Esophagus (tissue), 2 donors: ENCODE data around the gene ISY1. TPM values are rescaled to one million over a fixed set of nuclear protein-coding genes. Genes with fewer than 3 reads are reported as not detected.
"Not testable (repeated sequence)": the region's sequence is repeated elsewhere in the genome, so short reads cannot be mapped to it uniquely, and the experiment has no call there.

Experiments used
- H3K27ac ChIP-seq, 2 donors: one replicate each; pipeline ENCODE4 v1.5.1; 2013; ENCODE audit warnings: low read depth in 2 of 2, mild to moderate bottlenecking in 2 of 2, inconsistent platforms in 1 of 2, low read length in 1 of 2, moderate library complexity in 1 of 2
- H3K27me3 ChIP-seq, 2 donors: one replicate each; pipeline ENCODE4 v1.6.1; 2013; ENCODE audit warnings: low read length in 2 of 2, control low read depth in 1 of 2, mild to moderate bottlenecking in 1 of 2; ENCODE audit not compliant: insufficient read depth in 2 of 2, control insufficient read depth in 1 of 2
- H3K36me3 ChIP-seq, 2 donors: one replicate each; pipeline ENCODE4 v1.6.1; 2013; ENCODE audit warnings: low read length in 1 of 2; ENCODE audit not compliant: control insufficient read depth in 2 of 2, insufficient read depth in 2 of 2
- H3K4me1 ChIP-seq, 2 donors: one replicate each; pipeline ENCODE4 v1.6.1; 2013; ENCODE audit warnings: low read length in 1 of 2; ENCODE audit not compliant: control insufficient read depth in 2 of 2, insufficient read depth in 2 of 2
- H3K4me3 ChIP-seq, 2 donors: one replicate each; pipeline ENCODE4 v1.5.1; 2013; ENCODE audit warnings: low read length in 2 of 2, mild to moderate bottlenecking in 2 of 2, low read depth in 1 of 2, moderate library complexity in 1 of 2
- H3K9me3 ChIP-seq, 2 donors: one replicate each; pipeline ENCODE4 v1.6.1; 2013; ENCODE audit warnings: mild to moderate bottlenecking in 2 of 2, low read depth in 1 of 2, low read length in 1 of 2, moderate library complexity in 1 of 2; ENCODE audit not compliant: control insufficient read depth in 2 of 2, insufficient read depth in 1 of 2
- WGBS, 2 donors: extraction: QIAGEN DNeasy Blood & Tissue Kit; methylation state at CpG; one replicate each; pipeline ENCODE4 v1.1.7; 2013; 5-methylcytosine and 5-hydroxymethylcytosine counted together
- polyA plus RNA-seq, 2 donors: library from polyadenylated mRNA; stranded (reverse); fragments of 200-250 nt; gene quantifications; one replicate each; pipeline ENCODE4 v1.2.3, GENCODE V29; 2013
- donor health status: healthy with polysubstance abuse.
- donor health status: Bipolar disorder and iron deficiency.

ISY1 gene
- polyA plus RNA-seq, 2 donors, result 14.9 to 22.1 TPM

DNA sequence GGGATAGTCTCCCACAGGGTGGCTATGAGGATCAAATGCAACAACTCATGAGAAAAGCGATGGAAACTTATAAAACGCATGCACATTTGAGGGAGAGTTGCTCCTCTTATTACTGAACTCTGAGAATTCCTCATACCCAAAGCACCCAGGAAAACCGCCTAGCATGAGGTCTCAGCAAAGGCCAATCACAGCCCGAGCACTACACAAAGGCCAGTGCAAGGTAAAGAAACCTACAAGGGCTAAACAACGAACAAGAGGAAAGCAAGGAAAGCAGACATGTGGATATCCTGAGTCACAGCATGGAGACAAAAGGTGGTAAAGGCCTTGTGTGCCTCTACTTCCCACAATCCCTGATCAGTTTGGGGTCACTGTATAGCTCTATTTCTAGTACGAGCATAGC is 46.4 kb downstream of the ISY1 start:
- H3K4me1 ChIP-seq, result peaks cover 1 to 2% of the 10 kb centered on the region in 2 donors
- H3K27ac ChIP-seq, result no peak overlapping the region
- H3K36me3 ChIP-seq, result peaks cover 0 to 2% of the 10 kb centered on the region in 2 donors
- H3K9me3 ChIP-seq, result no peaks in the 10 kb centered on the region
- H3K27me3 ChIP-seq, result no peaks in the 10 kb centered on the region
- 93% methylated on average over 6 of the region's 6 CpGs for WGBS, 2 donors
- H3K4me3 ChIP-seq, result no peak overlapping the region

DNA sequence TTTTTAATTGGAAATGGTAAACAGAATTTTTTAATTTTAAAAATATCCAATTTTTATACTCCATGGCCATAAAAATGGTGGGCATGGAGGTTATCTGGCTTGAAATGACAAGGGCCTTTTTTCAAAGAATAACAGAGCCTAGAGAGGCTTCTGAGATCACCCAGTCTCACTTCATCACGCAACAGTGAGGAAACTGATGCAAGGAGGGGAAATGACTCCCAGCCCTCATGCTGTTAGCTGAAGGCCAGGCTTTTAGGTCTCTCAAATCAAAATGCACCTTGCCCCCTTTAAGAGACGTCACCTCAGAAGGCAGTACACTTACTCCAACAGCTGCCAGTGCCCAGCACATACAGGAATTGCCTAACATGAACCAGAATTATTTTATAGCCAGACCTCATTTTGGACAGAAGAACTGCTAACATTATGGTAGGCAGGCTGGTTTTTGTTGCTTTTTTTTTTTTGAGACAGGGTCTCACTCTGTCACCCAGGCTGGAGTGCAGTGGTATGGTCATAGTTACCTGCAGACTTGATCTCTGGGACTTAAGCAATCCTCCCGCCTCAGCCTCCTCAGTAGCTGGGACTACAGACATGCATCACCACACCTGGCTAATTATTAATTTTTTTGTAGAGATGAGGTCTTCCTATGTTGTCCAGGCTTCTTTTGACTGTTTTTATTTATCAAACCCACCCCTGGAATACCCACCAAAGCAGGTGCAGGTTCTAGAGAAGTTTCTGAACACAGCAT is 48.4 kb downstream of the ISY1 start:
- H3K4me3 ChIP-seq, result no peak overlapping the region
- H3K9me3 ChIP-seq, result no peaks in the 10 kb centered on the region
- peaks cover 0 to 2% of the 10 kb centered on the region in 2 donors for H3K36me3 ChIP-seq
- 82 to 94% methylated on average over 3 of the region's 3 CpGs for WGBS, 2 donors
- no peak overlapping the region for H3K27ac ChIP-seq
- H3K27me3 ChIP-seq, result no peaks in the 10 kb centered on the region
- H3K4me1 ChIP-seq, result no peaks in the 10 kb centered on the region

DNA sequence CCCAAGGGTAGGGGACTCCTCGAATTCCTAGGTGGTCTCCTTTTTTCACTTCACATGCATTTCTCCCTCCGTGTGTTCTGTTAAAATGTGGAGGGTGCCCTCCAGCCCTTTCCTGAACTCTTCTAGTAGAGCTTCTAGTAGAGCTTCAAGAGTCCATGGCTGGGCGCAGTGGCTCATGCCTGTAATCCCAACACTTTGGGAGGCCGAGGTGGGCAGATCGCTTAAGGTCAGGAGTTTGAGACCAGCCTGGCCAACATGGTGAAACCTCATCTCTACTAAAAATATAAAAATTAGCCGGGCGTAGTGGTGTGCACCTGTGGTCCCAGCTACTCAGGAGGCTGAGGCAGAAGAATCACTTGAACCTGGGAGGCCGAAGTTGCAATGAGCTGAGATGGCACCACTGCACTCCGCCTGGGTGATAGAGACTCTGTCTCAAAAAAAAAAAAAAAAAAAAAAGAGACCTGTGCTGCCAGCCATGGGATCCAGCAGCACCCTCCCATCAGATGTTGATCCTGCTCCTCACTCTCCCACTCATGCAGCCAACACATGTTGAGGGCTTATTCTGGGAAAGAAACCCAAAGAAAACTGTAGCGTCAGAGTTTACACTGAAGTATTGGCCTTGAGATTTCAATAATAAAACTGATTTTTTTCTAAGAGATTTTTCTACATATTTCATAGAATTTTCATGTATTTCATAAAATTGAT is 49.6 kb downstream of the ISY1 start:
- H3K27me3 ChIP-seq, H3K9me3 ChIP-seq, H3K27ac ChIP-seq, H3K36me3 ChIP-seq, H3K4me1 ChIP-seq, H3K4me3 ChIP-seq: not testable (repeated sequence)
- WGBS, 2 donors, result 95 to 96% methylated on average over 10 of the region's 10 CpGs

DNA sequence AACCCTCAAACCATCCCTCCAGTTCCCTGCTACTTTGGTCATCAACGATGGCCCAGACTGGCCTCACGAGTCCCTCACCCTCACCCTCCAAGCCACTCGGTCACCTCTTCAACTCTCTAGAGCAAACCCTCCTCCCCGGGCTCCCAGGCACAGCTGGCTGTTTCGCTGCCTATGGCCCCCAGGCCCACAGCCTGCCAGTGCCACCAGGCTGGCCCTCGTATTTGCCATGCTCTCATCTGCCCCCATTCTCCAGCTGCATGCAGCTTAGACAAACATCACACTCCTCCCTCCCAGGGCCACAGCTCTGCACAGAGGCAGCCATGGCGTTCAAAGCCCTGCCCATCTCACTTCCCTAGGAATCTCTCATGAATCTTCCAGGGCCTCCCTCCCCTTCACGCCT is 53.1 kb downstream of the ISY1 start:
- Histone ChIP-seq H3K4me1 (no peaks in the 10 kb centered on the region), H3K9me3 (no peaks in the 10 kb centered on the region), H3K4me3 (no peak overlapping the region), H3K36me3 (peaks cover 0 to 8% of the 10 kb centered on the region in 2 donors), H3K27ac (no peak overlapping the region), H3K27me3 (no peaks in the 10 kb centered on the region)
- WGBS, 2 donors, result 85 to 93% methylated on average over 8 of the region's 8 CpGs

DNA sequence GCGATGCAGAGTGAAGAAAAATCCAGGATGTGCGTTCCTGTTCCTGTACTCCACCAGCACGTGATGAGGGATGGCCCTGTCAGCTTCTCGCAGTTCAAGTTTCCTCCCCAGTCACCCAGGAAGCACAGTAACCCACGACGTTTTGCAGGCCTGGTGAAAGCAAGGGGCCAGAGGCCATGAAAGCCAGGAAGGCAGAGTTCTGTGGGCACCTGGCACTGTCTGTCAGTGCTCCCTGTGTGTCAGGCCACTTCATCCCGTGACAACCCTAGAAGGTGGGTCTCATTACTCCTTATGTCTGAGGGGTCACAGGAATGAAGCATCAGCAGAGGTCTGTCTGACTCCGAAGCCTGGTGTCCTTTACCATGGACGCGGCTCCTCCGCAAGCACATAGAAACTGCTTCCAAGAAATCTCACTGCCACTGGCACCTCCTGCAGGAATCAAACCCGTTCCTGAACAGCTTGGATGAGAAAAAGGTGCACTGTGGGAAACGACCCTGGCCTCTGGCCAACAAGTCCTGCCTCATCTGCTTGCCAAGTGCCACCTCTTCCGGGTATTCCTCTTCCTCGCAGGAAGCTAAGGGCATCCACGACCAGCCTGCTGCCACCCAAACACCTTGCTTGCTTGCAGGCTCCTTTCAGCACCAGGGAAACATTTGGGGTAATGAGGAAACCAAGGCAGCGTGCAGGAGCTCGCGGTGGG is 53.8 kb downstream of the ISY1 start:
- no peaks in the 10 kb centered on the region for H3K4me1 ChIP-seq
- peaks cover 0 to 6% of the 10 kb centered on the region in 2 donors for H3K36me3 ChIP-seq
- 64 to 76% methylated on average over 19 of the region's 19 CpGs for WGBS, 2 donors
- no peak overlapping the region for H3K27ac ChIP-seq
- no peak overlapping the region for H3K4me3 ChIP-seq
- H3K27me3 ChIP-seq, result no peaks in the 10 kb centered on the region
- H3K9me3 ChIP-seq, result no peaks in the 10 kb centered on the region

DNA sequence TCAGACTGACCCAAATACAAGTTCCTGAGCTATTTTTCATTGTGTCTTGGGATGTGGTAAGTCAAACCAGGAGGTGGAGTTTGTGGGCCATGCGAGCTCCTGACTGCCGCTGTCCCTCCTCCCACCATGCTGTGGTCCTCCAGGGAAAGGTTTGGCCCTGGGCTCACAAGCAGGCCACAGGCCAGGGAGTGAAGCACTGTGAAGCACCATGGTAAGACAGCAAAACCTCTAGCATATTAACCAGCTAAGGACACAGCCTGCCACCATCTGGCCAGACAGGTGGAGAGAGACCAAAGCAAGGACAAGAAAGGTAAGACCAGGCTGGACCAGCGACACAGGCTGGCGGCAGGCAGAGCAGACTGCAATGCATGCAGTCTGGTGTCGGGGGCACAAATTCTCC is 54.5 kb downstream of the ISY1 start:
- WGBS, 2 donors, result 87 to 90% methylated on average over 5 of the region's 5 CpGs
- no peaks in the 10 kb centered on the region for H3K4me1 ChIP-seq
- H3K27ac ChIP-seq, result no peak overlapping the region
- peaks cover 0 to 6% of the 10 kb centered on the region in 2 donors for H3K36me3 ChIP-seq
- H3K27me3 ChIP-seq, result no peaks in the 10 kb centered on the region
- no peak overlapping the region for H3K4me3 ChIP-seq
- no peaks in the 10 kb centered on the region for H3K9me3 ChIP-seq

DNA sequence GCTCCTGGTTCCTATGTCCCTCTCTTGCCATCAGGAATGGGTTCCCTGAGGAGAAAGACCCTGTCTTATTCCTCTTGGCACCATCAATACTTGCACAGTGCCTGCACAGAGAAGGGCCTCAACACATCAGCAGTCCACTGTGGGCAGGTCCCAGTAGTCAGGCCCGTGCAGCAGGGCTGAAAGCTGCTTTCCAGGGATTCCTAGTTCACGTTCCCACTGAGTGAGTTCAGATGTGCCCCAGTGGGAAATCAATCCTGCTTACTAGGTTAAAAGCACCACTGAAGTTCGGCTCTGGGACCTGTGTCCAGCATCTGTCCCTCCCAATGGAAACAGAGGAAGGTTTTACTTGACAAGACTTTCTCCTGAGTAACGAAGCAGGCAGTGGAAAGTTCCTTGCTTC is 55.0 kb downstream of the ISY1 start:
- H3K27ac ChIP-seq, result no peak overlapping the region
- WGBS, 2 donors, result 83 to 84% methylated on average over 4 of the region's 4 CpGs
- no peak overlapping the region for H3K4me3 ChIP-seq
- no peaks in the 10 kb centered on the region for H3K4me1 ChIP-seq
- no peaks in the 10 kb centered on the region for H3K27me3 ChIP-seq
- no peaks in the 10 kb centered on the region for H3K9me3 ChIP-seq
- peaks cover 0 to 6% of the 10 kb centered on the region in 2 donors for H3K36me3 ChIP-seq

DNA sequence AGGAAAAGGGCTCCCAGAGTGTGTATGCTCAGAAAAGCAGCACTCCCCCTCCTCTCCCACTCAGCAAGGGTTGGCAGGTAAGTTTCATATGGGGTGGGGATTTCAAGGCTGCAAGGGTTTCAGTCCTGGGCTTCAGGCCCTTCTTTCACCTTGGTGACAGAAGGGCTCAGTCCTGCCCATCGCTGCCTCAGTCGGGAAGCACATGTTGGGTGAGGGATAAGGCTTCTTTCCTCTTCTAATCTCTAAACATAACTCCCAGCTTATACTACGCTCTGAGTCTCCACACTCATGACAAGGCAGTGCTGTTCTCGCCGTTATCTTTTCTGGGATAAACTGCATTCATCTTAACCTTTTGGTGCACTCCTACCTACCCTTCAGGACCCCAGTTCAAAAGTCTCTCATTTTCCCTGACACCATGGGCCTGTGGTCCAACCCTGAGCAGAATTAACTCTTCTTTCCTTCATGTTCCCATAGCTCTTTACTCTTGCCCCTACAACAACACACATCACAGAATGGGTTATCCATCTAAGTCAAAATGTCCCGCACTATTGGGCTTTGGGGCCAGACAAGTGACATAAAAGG is 56.3 kb downstream of the ISY1 start:
- 93% methylated on average over 6 of the region's 6 CpGs for WGBS, 2 donors
- Histone ChIP-seq H3K36me3 (peaks cover 0 to 6% of the 10 kb centered on the region in 2 donors), H3K9me3 (no peaks in the 10 kb centered on the region), H3K27ac (no peak overlapping the region), H3K27me3 (no peaks in the 10 kb centered on the region), H3K4me1 (no peaks in the 10 kb centered on the region), H3K4me3 (no peak overlapping the region)

DNA sequence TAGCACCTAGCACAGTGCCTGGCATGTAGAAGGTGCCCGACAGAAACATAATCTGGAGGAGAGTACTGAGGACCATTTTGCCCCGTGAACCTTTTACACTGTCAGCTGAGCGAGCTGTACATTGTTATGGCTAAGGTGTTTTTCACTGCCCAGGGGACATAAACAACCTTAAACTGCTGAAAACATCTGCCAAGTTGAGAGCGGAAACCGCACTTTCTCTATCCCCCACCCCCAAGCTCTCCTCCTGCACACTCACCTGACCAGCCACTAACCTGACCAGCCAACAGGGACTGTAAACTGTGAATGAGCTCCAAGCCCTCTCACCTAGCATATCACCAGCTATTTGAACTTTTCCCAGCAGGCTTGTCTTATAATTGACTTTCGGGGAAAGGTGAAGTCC is 56.8 kb downstream of the ISY1 start:
- no peak overlapping the region for H3K27ac ChIP-seq
- 92 to 97% methylated on average over 6 of the region's 6 CpGs for WGBS, 2 donors
- H3K4me1 ChIP-seq, result no peaks in the 10 kb centered on the region
- H3K9me3 ChIP-seq, result no peaks in the 10 kb centered on the region
- no peaks in the 10 kb centered on the region for H3K27me3 ChIP-seq
- H3K4me3 ChIP-seq, result no peak overlapping the region
- peaks cover 0 to 6% of the 10 kb centered on the region in 2 donors for H3K36me3 ChIP-seq
